IPS-18c (cell line): ENCODE results near the gene GRIN1.

ENCODE experiments used
- H3K4me3 ChIP-seq: 2 replicates; pipeline ENCODE4 v1.7.0; 2013; ENCODE audit warnings: low read depth, mild to moderate bottlenecking, low read length, moderate library complexity; ENCODE audit not compliant: insufficient read depth
- H3K9me3 ChIP-seq: one replicate; pipeline ENCODE4 v1.6.1; 2013; ENCODE audit warnings: mild to moderate bottlenecking, low read length, moderate library complexity; ENCODE audit not compliant: control insufficient read depth, insufficient read depth

GRIN1 gene

DNA sequence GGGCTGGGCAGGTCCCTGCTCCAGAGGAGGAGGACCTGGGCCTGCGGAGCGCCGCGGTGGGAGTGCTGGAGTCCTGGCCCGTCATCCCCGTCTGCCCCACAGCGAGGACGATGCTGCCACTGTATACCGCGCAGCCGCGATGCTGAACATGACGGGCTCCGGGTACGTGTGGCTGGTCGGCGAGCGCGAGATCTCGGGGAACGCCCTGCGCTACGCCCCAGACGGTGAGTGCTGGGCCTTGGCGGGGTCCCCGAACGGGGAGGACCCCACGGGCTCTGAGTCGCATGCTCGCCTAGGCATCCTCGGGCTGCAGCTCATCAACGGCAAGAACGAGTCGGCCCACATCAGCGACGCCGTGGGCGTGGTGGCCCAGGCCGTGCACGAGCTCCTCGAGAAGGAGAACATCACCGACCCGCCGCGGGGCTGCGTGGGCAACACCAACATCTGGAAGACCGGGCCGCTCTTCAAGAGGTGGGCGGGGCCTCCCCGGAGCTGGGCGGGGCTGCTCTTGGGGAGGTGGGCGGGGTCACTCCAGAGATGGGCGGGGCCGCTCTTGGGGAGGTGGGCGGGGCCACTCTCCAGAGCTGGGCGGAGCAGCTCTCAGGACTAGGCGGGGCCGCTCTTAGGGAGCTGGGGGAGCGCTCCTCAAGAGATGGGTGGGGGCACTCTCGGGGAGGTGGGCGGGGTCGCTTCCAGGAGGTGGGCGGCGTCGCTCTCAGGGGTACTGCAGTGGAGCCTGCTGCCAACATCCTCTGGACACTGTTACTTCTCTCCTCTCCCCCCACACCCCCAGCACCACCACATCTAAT lies 17.8 kb downstream of the GRIN1 start:
- Histone ChIP-seq H3K9me3 (no peaks in the 10 kb centered on the region), H3K4me3 (peak overlapping the region; percentile 50)

DNA sequence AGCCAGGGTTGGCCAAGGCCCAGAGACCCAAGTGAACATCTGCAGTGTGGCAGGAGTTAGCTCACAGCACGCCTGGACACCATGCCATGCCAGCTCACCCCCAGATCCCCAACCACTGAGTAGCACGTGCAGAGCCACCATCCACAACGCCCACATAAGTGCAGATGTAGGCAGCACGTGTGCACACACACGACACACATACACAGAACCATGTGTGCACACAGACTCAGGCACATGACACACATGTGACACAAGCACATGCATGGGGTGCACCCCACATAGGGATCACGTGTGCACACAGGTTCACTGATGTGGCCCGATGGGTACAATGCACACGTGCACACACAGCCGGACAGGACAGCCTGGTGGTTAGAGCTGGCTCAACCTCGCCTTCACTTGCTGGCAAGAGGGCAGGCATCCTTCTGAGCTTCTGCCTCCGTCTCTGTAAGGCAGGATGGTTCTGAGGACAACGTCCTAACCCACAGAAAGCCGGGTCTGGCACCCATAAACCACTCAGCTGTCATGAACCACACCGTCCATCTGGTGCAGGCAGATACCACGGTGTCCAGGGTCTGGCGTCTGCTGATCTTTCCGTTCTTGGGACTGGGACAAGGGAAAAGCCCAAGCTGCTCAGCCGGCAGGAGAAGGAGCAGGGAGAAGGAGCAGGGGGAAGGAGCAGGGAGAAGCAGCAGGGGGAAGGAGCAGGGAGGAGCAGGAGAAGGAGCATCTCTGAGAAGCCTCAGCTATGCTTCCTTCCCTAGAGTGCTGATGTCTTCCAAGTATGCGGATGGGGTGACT lies 18.9 kb downstream of the GRIN1 start:
- no peak overlapping the region for H3K4me3 ChIP-seq
- H3K9me3 ChIP-seq: no peaks in the 10 kb centered on the region

DNA sequence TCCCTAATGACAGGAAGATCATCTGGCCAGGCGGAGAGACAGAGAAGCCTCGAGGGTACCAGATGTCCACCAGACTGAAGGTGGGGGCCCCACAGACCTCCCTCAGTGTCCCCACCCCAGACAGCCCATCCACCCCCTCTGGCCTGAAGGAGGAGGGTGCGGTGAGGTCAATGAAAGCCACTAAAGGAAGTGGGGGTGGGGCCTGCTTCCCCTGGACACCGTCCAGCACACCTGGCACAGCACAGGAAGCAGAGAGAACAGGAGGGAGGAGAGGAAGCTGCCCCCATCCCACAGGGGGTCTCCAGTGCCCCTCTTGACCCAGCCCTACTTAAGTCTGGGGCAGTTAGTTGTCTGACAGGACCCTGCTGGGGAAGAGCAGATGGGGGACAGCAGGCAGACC lies 19.7 kb downstream of the GRIN1 start:
- no peak overlapping the region for H3K4me3 ChIP-seq
- H3K9me3 ChIP-seq: no peaks in the 10 kb centered on the region

DNA sequence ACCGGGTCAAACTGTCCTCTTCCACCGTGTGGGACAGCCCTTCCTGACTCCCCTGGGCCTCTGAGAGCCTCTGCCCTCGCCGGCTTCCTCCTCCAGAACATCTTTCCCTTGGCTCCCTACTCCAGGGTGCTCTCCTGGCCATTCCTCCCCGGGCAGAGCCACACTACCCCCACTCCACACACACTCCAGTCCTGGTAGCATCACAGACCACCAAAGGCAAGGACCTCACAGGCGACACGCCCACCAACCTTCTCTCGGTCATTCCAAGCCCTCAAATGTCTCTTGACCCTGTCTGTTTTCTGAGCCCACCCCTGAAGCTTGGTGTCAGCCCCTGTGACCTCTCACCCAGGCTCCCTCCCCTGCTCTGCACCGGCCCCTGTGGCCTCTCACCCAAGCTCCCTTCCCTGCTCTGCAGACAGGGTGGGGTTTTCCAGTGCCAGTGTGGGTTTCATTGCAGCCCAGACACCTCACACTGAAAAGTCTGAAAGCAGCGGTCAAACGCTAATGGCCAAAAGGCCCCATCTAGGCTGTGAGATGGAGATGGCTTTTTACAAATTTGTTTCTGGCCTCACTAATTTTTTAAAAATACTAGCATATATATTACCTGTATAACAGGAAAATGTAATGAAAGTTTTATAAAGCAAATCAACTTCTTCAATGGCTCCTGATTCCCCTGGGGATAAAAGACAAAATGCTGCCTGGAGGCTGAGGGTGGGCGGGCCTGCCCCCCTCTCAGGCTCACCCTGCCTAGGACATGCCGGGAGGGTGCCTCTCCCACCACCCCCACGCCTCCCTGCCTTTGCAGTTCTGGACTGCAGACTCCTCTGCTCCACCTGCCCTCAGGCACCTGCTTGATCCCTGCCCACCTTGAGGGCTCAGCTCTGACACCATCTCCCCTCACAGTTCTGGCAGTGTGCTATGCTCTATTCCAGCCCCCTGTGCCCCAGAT lies 20.4 kb downstream of the GRIN1 start:
- Histone ChIP-seq H3K4me3 (no peak overlapping the region), H3K9me3 (no peaks in the 10 kb centered on the region)

DNA sequence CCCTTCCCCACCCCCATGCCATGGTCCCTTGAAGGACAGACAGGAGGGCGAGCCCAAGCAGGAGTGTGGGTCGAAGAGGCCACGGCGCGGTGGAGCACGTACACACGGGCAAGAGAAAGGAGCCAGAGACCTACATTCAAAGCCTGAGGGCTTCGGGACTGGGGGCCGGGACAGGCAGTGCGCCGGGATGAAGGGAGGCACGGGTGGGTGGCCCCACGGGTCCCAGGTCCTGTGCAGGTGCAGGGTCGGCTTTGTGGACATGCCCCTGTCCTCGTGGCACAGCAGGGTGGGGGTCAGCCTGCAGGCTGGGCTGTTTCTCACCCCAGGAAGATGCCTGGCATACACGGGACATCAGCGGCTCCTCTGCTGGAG lies 21.1 kb downstream of the GRIN1 start:
- Histone ChIP-seq H3K4me3 (no peak overlapping the region), H3K9me3 (no peaks in the 10 kb centered on the region)

DNA sequence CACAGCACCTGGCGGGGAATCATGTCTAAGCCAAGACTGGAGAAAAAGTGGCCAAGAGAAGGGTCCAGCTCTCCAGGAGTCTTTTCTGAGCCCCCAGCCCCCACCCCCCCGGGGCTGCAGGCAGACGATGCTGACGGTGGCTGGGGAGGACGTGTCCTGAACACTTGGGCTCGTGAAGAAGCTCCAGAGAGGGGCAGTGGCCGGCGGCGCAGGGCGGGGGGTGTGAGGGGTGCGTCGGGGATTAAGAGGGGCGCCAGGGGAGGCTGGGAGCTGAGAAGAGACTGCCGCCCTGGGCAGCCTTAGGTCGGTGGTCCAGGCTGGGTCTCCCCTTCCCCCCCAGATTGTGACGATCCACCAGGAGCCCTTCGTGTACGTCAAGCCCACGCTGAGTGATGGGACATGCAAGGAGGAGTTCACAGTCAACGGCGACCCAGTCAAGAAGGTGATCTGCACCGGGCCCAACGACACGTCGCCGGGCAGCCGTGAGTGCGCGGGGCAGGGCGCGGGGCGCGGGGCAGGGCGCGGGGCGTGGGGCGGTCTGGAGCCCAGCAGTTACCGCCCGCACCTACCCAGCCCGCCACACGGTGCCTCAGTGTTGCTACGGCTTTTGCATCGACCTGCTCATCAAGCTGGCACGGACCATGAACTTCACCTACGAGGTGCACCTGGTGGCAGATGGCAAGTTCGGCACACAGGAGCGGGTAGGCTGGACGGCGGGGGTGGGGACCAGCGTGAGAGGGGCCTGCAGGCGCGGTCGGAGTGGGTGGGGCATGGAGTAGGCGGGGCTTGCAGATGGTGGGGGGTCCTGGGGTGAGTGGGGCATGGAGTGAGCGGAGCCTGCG lies 22.0 kb downstream of the GRIN1 start:
- Histone ChIP-seq H3K4me3 (no peak overlapping the region; the same call in 1 of the 2 replicates), H3K9me3 (no peaks in the 10 kb centered on the region)

DNA sequence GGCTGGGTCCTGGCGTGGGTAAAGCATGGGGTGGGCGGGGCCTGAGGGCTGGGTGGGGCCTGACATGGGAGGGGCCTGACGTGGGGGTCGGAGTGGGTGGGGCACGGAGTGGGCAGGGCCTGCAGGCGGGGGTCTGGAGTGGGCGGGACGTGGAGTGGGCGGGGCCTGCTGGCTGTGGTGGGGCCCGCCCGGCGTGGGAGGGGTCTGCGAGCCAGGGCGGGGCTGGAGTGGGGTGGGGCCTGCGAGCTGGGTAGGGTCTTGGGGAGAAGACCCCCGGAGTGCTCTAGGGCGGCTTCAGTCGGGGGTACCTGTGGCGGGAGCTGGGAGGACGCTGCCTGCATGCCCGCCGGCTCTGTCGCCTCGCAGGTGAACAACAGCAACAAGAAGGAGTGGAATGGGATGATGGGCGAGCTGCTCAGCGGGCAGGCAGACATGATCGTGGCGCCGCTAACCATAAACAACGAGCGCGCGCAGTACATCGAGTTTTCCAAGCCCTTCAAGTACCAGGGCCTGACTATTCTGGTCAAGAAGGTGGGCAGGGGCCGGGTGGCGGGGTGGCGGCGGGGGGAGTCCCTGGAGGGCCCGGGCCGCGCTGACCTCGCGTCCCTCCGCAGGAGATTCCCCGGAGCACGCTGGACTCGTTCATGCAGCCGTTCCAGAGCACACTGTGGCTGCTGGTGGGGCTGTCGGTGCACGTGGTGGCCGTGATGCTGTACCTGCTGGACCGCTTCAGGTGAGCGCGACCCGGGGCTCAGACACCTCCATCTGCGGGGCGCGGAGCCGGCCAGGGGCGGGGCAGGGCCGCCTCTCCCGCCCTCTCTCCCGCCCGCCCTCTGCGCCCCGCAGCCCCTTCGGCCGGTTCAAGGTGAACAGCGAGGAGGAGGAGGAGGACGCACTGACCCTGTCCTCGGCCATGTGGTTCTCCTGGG lies 22.9 kb downstream of the GRIN1 start:
- H3K4me3 ChIP-seq: peak overlapping the region; percentile 28; the same call in 1 of the 2 replicates

DNA sequence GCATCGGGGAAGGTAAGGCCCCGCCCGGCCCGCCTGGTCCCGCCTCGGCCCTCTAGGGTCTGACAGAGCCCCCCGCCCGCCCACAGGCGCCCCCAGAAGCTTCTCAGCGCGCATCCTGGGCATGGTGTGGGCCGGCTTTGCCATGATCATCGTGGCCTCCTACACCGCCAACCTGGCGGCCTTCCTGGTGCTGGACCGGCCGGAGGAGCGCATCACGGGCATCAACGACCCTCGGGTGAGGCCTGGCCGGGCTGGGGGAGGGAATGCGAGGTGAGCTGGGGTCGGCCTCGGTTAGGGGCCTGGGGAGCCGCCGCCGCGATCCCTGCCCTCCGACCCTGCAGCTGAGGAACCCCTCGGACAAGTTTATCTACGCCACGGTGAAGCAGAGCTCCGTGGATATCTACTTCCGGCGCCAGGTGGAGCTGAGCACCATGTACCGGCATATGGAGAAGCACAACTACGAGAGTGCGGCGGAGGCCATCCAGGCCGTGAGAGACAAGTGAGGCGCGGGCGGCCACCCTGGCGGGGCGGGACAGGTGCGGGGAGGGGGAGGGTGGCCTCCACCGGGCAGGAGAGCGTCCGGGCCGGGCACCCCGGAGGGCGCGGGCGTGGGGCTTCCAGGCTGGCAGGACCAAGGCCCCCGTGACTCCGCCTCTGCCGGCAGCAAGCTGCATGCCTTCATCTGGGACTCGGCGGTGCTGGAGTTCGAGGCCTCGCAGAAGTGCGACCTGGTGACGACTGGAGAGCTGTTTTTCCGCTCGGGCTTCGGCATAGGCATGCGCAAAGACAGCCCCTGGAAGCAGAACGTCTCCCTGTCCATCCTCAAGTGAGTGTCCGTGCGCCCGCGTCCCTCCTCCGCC lies 23.8 kb downstream of the GRIN1 start:
- Histone ChIP-seq H3K4me3 (peak overlapping the region; percentile 28; the same call in 1 of the 2 replicates), H3K9me3 (no peaks in the 10 kb centered on the region)

More for the DNA sequence above, 22.9 kb downstream of the GRIN1 start:
- no peaks in the 10 kb centered on the region for H3K9me3 ChIP-seq

DNA sequence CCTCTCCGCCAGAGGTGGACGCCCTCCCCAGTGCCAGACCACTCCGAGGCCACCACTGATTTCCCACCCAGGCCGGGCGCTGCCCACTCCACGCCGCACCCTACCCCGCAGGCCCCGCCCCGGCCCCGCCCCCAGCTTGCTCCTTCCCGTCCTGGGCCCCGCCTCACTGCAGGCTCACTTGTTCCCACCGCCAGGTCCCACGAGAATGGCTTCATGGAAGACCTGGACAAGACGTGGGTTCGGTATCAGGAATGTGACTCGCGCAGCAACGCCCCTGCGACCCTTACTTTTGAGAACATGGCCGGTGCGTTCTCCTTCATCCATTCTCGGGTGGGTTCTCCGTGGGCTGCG lies 24.4 kb downstream of the GRIN1 start:
- Histone ChIP-seq H3K4me3 (peak overlapping the region; percentile 25; the same call in 1 of the 2 replicates), H3K9me3 (no peaks in the 10 kb centered on the region)

DNA sequence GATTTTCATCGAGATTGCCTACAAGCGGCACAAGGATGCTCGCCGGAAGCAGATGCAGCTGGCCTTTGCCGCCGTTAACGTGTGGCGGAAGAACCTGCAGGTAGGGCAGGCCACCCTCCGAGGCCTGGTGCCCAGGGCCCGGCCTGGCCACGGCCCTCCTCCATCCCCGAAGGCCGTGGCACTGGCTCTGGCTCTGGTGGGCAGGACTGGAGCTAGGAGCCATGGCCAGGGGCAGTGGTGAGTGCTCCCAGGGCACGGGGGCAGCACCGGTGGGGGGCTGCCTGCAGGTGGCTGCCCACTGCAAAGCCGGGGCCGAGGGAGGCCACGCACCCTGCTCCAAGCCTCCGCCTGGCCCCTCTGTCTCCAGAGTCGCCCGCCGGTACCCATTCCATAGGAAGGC lies 24.9 kb downstream of the GRIN1 start:
- H3K9me3 ChIP-seq: no peaks in the 10 kb centered on the region
- H3K4me3 ChIP-seq: no peak overlapping the region

DNA sequence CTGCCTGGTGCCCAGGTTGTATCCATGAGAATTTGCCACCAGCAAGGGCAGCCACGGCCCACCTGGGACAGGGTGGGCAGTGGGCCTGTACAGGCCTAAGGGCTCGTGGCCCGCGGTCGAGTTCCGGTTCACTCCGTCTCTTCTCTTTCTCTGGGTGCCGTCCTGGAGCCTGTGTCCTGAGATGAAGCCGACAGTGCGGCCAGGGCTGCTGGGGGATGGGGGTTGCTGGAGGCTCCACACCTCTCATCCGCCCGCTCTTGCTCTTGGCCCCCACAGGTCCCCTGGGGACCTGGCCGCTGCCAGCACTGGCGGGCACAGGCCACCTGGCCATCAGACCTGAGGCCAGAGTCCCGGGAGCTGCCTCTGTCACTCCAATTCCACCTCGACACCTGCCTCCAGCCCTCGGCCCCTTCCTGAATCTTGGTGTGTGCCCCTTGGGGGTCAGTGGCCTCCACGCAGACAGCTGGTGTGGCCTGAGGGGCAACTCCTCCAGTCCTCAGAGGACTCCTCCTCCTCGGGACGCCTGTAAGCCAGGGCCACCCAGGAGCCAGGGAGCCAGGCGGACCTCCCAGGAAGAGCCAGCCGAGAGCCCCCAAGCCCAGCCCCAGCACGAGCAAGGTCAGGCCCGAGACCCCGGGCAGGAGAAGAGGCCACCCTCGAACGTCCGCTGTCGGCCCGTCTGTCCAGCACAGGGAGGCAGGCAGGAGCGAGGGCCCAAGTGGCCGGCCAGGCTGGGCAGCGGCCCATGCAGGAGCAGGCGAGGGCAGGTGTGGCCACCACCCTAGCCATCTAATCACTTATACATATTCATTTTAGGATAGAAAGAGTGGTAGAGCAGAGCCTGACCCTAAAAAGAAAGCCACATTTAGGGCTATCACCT lies 25.7 kb downstream of the GRIN1 start:
- Histone ChIP-seq H3K4me3 (no peak overlapping the region), H3K9me3 (no peaks in the 10 kb centered on the region)

DNA sequence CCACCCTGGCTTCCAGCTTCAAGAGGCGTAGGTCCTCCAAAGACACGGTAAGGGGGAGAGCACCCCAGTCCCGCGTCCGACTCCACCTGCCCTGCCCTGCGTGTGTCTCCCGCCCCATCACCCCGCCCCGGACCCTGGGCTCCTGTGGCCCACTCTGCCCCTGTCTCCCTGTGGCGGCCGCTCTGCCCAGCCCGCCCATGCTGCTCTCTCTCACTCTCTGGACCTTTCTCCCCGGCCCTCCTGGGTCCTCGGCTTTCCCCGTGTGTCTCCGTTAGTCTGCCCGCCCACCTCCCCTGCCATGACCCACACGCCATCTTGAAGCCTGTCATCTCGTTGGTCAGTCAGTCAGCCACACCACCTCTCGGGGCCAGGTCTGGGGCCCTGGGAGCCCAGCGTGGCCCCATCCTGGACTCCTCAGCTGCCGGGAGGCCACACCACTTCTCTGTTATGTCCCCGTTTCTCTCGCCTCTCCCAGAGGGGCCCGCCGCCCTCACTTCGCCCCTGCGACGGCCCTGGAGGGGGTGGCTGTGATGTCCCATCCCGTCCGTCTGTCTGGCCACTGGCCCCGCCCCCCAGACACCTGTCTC lies 26.4 kb downstream of the GRIN1 start:
- no peak overlapping the region for H3K4me3 ChIP-seq
- no peaks in the 10 kb centered on the region for H3K9me3 ChIP-seq

DNA sequence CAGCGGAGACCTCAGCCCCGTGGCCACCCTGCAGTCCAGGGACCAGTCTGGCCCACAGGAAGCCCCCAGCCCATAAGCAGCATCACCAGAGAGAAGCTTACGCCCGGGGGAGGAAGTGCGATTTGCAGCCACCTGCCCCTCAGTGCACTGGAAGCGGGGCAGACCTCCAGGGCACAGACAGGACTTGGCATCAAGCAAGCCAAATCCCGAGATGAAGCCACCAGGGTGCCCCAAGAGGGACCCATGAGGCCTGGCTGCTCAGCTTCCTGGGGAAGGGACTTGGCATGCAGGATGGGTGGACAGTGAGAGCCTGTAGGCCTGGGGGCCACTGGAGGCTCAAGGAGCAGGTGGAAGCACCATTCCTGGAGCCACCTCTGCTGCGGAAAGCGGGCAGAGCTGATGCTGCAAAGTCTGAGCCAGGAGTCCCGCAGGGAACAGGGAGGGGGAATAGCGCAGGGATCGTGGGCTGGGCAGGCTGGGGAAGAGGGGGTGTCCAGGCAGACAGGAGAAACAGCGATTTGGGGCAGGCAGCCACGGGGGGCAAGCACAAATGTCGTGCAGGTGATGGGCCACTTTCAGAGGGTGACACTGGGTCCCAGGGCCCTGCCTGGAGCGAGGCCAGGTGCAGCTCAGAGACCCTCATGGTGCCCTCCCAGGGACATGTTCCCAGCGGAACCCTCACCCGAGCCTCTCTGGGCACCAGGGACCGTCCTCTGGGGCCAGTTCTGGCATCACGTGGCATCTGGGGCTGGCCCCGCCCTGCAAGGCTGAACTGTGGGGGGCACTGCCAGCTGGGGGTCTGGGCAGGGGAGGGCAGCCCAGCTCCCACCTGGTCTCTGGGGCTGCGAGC lies 27.7 kb downstream of the GRIN1 start:
- no peak overlapping the region for H3K4me3 ChIP-seq
- H3K9me3 ChIP-seq: no peaks in the 10 kb centered on the region
